HL-60/S4 (cell line): ENCODE results near the gene NOTCH1.

Source experiments
- in situ Hi-C: fragments of 300-500 bp; cut with MboI; formaldehyde crosslinking; loops from 2 replicates; pipeline ENCODE4 v1.14.3; 2022; ENCODE audit warnings: low sequenced_read_pairs

NOTCH1 gene

GRCh38 chr9:136470792-136471469 is 74.9 kb downstream of the NOTCH1 start:
- in situ Hi-C loops, result no loop called here

DNA sequence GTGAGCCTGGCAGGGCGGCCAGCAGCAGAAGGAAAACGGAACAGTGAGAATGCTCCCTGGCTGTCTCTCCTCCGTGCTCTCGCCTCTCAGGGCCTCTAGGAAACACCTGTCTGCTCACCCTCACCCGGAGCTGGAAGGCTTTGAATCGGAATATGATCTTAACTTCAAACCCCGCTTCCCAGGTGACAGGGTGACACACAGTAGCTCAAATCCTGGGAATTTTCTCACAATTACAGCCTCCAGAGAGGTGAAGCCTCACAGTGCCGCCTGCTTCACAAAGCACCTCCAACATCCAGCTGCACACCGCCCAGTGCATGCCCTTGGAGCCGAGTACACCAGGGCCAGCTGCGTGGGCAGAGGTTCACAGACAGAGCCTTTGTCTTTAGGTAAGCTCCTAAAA is 75.5 kb downstream of the NOTCH1 start:
- in situ Hi-C loops, result no loop called here

DNA sequence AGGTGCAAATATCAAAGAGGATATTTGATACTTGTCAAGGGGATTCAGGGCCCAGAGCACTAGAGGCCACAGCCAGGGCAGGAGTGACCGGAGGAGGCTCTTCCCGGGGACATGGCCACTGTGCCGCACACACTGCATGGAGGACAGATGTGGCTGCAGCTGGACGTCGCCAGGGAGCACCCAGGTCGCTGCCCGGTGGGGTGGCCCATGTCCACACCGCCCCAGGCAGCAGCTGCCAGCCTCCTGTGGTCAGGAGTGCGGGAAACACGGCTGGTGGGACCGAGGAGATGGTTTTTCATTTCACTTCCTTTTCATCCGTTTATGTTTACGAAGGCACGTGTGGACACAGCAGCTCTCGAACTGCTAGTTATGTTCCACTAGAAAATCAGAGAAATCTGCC is 78.1 kb downstream of the NOTCH1 start:
- in situ Hi-C loops, result no loop called here

DNA sequence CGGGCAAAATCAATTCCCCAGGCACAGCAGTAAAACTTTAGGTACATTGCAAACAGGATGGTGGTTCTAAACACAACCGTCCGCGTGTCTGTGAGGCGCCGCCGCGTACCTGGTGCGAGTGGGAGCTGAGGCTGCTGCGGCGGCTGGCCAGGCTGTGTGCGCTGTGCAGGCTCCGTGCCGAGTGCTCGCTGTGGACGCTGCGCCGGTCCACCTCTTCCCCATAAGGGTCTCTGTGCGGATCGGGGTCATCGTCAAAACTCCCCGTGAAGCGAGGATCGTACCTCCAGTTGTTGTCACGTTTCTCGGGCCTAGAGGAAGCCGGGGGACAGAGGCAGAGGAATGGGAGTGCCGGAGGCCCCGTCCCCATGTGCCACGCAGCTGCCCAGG is 79.7 kb downstream of the NOTCH1 start:
- in situ Hi-C loops, result no loop called here

DNA sequence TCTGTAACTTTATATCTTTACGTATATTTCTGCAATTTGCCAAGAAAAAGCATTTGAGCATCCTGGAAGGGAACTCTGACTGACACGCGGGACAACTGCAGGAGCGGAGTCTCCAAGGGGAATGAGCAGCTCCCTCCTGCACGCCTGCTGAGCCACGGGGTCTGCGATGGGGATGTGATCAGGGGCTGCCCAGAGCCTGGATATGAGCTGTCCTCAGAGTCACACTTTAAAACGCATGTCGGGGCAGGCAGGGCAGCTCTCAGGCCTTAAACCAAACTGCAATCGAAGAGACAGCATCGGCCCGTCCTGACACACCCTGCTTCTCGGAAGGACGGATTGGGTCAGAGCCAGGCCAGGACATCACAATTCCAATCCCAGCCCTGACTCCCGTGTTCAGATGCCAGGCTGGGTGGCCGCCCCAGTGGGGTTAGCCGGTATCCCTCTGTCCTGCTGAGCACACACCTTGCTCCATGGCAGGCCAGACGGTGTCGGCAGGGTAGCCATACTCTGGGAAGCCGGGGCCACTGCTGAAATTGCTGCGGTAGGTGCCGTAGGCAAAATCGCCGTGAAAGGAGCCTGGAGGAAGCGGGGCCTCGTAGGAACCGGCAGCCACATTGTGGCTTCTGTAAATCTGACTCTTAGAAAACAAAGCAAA is 80.2 kb downstream of the NOTCH1 start:
- in situ Hi-C loops, result no loop called here

- in situ Hi-C loops, result no loop called here
Measured at GRCh38 chr9:136464241-136464640, 81.6 kb downstream of the NOTCH1 start.

DNA sequence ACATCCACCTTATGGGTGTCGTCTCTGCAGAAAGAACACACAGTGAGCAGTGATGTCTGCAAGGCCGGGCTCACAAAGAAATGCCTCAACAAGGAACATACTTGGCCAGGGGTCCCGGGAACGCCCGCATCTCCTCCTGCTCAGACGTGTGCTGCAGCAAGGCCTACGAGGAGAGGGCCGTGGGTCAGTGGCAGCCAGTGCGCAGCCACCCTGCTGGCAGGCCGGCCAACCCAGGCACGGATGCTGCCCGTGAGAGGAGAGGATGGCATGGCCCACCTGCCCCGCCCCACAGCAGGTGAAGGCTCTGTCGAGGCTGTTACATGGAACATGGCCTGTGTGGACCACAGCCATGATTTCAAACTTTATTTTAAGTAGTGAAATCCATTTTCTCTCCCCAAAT is 82.3 kb downstream of the NOTCH1 start:
- in situ Hi-C loops, result no loop called here

DNA sequence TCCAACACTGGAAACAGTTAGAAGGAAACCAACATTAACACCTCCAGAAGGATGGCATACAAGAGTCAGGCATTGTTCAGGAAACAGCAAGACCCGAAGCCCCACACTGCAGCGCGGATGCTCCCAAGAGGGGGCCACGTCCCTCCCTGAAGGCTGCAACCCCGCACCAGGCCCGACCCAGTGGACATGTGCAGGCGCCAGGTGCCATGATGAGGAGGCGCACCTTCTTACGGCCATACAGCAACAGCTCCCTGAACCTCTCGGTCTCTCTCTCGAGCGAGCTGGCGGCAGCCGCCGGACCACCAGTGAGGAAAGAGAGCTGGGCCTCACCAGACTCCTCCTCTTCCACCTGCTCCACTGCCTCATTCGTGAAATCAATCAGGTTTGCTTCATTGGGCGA is 83.2 kb downstream of the NOTCH1 start:
- in situ Hi-C loops, result no loop called here

- in situ Hi-C loops, result no loop called here
Measured at GRCh38 chr9:136460772-136461325, 85.0 kb downstream of the NOTCH1 start.

- in situ Hi-C loops, result no loop called here
Measured at GRCh38 chr9:136459425-136459824, 86.4 kb downstream of the NOTCH1 start.

GRCh38 chr9:136457326-136457725 is 88.5 kb downstream of the NOTCH1 start:
- in situ Hi-C loops, result no loop called here

GRCh38 chr9:136456258-136456657 is 89.6 kb downstream of the NOTCH1 start:
- in situ Hi-C loops, result no loop called here

GRCh38 chr9:136455043-136456002 is 90.5 kb downstream of the NOTCH1 start:
- in situ Hi-C loops, result no loop called here

- in situ Hi-C loops, result no loop called here
Measured at GRCh38 chr9:136454026-136454796, 91.6 kb downstream of the NOTCH1 start.

- in situ Hi-C loops, result no loop called here
Measured at GRCh38 chr9:136453326-136453725, 92.5 kb downstream of the NOTCH1 start.

DNA sequence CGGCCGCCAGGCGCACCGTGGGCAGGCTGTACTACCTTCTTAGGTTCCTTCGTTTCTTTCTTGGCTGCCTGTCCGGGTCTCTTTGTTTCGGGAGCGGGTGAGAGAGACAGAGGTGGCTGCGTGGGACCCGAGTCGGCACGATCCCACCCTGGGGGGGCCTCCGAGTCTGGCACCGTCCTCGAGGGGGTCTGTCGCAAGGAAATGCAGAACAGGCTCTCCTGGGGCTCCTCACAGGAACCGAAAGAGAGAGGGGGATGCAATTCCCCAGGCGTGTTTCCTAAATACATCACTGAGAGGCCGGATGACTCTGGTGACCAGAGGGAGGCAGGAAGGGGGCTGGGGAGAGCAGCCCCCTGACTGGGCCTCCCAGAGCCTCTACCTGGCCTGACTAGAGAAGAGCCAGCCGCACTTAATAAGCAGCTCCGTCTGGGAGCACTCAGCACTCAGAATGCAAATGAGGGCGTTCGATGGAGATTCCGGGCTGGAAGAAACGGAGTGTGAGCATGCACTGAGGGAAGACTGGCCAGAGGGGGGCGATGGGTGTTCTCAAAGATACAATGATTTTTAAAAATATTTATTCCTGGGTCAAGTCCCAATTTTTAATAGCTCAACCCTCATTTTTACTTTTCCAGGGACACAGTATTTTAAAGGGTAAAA is 94.5 kb downstream of the NOTCH1 start:
- in situ Hi-C loops, result no loop called here

- in situ Hi-C loops, result no loop called here
Measured at GRCh38 chr9:136448655-136449054, 97.2 kb downstream of the NOTCH1 start.

DNA sequence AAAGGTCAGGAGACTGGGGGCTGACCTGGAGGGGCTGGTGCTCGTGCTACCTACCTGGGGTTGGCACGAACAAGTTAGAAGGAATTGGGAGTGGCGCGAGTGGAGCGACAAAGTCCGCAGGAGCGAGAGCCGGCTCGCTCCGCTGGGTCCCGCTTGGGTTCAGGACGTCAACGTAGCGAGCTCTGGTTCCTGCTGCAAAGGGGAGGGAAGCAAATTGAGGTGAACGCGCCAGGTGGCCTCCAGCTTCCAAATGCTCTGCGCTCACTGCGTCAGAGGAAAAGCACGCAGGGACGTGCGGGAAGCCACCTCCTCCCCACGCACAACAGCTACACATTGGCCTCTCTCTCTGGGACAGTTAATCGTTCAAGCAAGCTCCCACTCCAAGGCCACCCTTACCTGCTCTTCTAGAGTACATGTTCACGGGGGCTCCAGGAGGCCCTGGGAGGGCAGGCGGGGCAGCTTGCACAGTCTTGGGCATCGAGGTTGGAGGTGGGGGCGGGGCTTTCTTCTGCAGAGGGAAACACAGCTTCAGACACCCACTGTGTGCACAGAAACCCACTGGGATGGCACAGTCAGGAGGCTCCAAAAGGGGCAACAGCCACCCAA is 98.6 kb downstream of the NOTCH1 start:
- in situ Hi-C loops, result no loop called here

GRCh38 chr9:136445799-136446198 is 100.0 kb downstream of the NOTCH1 start:
- in situ Hi-C loops, result no loop called here
